ENCODE data around the gene CCDC33. TPM values are rescaled to one million over a fixed set of nuclear protein-coding genes. Genes with fewer than 3 reads are reported as not detected.

The CCDC33 gene
- total RNA-seq, 1 donor from 2014 or later, result not detected

- Histone ChIP-seq H3K27me3 (peaks cover 18% of the 10 kb centered on the region), H3K27ac (no peak overlapping the region), H3K9me3 (no peaks in the 10 kb centered on the region), H3K4me3 (no peak overlapping the region), H3K4me1 (peaks cover 13% of the 10 kb centered on the region), H3K36me3 (no peaks in the 10 kb centered on the region)
- ATAC-seq, result no peak
- no peak for DNase-seq
- TF ChIP-seq CTCF (IDR thresholded peaks at IDR 0.05), result no peak
- intact Hi-C loops (cut with DNase I), result no loop called here
Observed at GRCh38 chr15:74244822-74245341, 8.8 kb downstream of the CCDC33 start.

GRCh38 chr15:74245342-74245931 lies 9.3 kb downstream of the CCDC33 start:
- no peaks in the 10 kb centered on the region for H3K36me3 ChIP-seq
- no peak overlapping the region for H3K27ac ChIP-seq
- no peaks in the 10 kb centered on the region for H3K9me3 ChIP-seq
- no peak for TF ChIP-seq CTCF (IDR thresholded peaks at IDR 0.05)
- no peak overlapping the region for H3K4me3 ChIP-seq
- intact Hi-C loops (cut with DNase I), result no loop called here
- DNase-seq (no peak), ATAC-seq (no peak)
- H3K4me1 ChIP-seq, result peaks cover 8% of the 10 kb centered on the region
- H3K27me3 ChIP-seq, result peaks cover 18% of the 10 kb centered on the region

- H3K27ac ChIP-seq, result no peak overlapping the region
- intact Hi-C loops (cut with DNase I), result no loop called here
- ATAC-seq, result no peak
Observed at GRCh38 chr15:74250266-74250665, 14.1 kb downstream of the CCDC33 start.

GRCh38 chr15:74251131-74251811 lies 15.1 kb downstream of the CCDC33 start:
- Histone ChIP-seq H3K36me3 (no peaks in the 10 kb centered on the region), H3K27me3 (peaks cover 8% of the 10 kb centered on the region), H3K27ac (no peak overlapping the region), H3K4me3 (no peak overlapping the region), H3K9me3 (no peaks in the 10 kb centered on the region), H3K4me1 (no peaks in the 10 kb centered on the region)
- intact Hi-C loops (cut with DNase I), result no loop called here
- no peak for TF ChIP-seq CTCF (IDR thresholded peaks at IDR 0.05)
- ATAC-seq, result peak; percentile 31
- DNase-seq, result no peak

More at GRCh38 chr15:74250266-74250665, 14.1 kb downstream of the CCDC33 start:
- Histone ChIP-seq H3K27me3 (peaks cover 13% of the 10 kb centered on the region), H3K9me3 (no peaks in the 10 kb centered on the region), H3K4me3 (no peak overlapping the region), H3K36me3 (no peaks in the 10 kb centered on the region), H3K4me1 (peaks cover 3% of the 10 kb centered on the region)
- DNase-seq, result no peak
- no peak for TF ChIP-seq CTCF (IDR thresholded peaks at IDR 0.05)

GRCh38 chr15:74252291-74252690 lies 16.2 kb downstream of the CCDC33 start:
- no peak for ATAC-seq
- H3K36me3 ChIP-seq, result no peaks in the 10 kb centered on the region
- no peak overlapping the region for H3K4me3 ChIP-seq
- H3K27me3 ChIP-seq, result peaks cover 7% of the 10 kb centered on the region
- no peaks in the 10 kb centered on the region for H3K4me1 ChIP-seq
- no peak for DNase-seq
- TF ChIP-seq CTCF (IDR thresholded peaks at IDR 0.05), result no peak
- no peaks in the 10 kb centered on the region for H3K9me3 ChIP-seq
- intact Hi-C loops (cut with DNase I), result no loop called here
- no peak overlapping the region for H3K27ac ChIP-seq

Measured in upper lobe of right lung (tissue), 1 donor.